ENCODE results near the gene LCLAT1.

Gene LCLAT1

GRCh38 chr2:30444273-30444672 is 2.8 kb upstream of the LCLAT1 start:
- Histone ChIP-seq H4K20me1 (ENCODE audit: insufficient read depth, low read length, poor library complexity, severe bottlenecking) (peaks cover 8% of the 10 kb centered on the region), H3K27me3 (ENCODE audit: insufficient read depth, low read length, poor library complexity, severe bottlenecking) (no peaks in the 10 kb centered on the region), H3K79me2 (ENCODE audit: insufficient read depth, low read length) (peaks cover 23% of the 10 kb centered on the region), H3K9me3 (ENCODE audit: insufficient read depth, low read depth, low read length) (no peaks in the 10 kb centered on the region), H3K9me2 (replicated peaks; ENCODE audit: low read depth, low read length) (no peaks in the 10 kb centered on the region), H3K4me2 (ENCODE audit: low read depth, low read length, poor library complexity, severe bottlenecking) (no peak overlapping the region), H3K36me3 (ENCODE audit: insufficient read depth, low read length) (no peaks in the 10 kb centered on the region), H3K4me3 (ENCODE audit: low read length, poor library complexity, severe bottlenecking) (no peak overlapping the region), H3K9ac (ENCODE audit: low read depth, low read length, poor library complexity, severe bottlenecking) (no peak overlapping the region), H3F3A (ENCODE audit: low read depth) (no peaks in the 10 kb centered on the region), H2AFZ (ENCODE audit: low read length) (no peak overlapping the region), H3K4me1 (ENCODE audit: insufficient read depth, low read length, poor library complexity, severe bottlenecking) (peaks cover 22% of the 10 kb centered on the region)
- TF ChIP-seq, protein P1, sequence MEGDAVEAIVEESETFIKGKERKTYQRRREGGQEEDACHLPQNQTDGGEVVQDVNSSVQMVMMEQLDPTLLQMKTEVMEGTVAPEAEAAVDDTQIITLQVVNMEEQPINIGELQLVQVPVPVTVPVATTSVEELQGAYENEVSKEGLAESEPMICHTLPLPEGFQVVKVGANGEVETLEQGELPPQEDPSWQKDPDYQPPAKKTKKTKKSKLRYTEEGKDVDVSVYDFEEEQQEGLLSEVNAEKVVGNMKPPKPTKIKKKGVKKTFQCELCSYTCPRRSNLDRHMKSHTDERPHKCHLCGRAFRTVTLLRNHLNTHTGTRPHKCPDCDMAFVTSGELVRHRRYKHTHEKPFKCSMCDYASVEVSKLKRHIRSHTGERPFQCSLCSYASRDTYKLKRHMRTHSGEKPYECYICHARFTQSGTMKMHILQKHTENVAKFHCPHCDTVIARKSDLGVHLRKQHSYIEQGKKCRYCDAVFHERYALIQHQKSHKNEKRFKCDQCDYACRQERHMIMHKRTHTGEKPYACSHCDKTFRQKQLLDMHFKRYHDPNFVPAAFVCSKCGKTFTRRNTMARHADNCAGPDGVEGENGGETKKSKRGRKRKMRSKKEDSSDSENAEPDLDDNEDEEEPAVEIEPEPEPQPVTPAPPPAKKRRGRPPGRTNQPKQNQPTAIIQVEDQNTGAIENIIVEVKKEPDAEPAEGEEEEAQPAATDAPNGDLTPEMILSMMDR (conservative IDR thresholded peaks at IDR 0.05; ENCODE audit: low read length), result no peak
- no peak for TF ChIP-seq EZH2phosphoT487 (IDR thresholded peaks at IDR 0.05; ENCODE audit: borderline replicate concordance)

DNA sequence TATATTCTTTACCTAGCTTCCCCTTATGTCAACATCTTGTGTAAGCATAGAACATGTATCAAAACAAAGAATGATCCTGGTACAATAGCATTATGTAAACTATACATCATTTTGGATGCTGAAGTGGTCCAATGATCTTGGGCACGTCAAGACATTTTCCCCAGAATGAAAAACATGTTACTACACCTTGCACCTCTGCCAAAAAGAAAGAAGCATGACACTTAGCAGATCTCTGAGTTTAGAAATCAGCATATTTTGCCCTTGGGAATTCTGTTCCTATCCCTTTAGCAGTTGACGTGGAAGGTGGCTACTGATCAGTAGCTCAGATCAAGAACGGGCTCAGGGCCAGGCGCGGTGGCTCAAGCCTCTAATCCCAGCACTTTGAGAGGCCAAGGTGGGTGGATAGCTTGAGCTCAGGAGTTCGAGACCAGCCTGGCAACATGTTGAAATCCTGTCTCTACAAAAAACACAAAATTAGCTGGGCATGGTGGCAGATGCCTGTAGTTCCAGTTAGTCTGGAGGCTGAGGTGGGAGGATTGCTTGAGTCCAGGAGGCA is 1.7 kb upstream of the LCLAT1 start:
- Histone ChIP-seq H2AFZ (ENCODE audit: low read length) (no peak overlapping the region), H3K9me3 (ENCODE audit: insufficient read depth, low read depth, low read length) (no peaks in the 10 kb centered on the region), H3K4me1 (ENCODE audit: insufficient read depth, low read length, poor library complexity, severe bottlenecking) (peaks cover 30% of the 10 kb centered on the region), H3K9me2 (replicated peaks; ENCODE audit: low read depth, low read length) (no peaks in the 10 kb centered on the region), H3K79me2 (ENCODE audit: insufficient read depth, low read length) (peaks cover 33% of the 10 kb centered on the region), H3K4me3 (ENCODE audit: low read length, poor library complexity, severe bottlenecking) (no peak overlapping the region), H4K20me1 (ENCODE audit: insufficient read depth, low read length, poor library complexity, severe bottlenecking) (peaks cover 10% of the 10 kb centered on the region), H3K27me3 (ENCODE audit: insufficient read depth, low read length, poor library complexity, severe bottlenecking) (no peaks in the 10 kb centered on the region), H3K36me3 (ENCODE audit: insufficient read depth, low read length) (no peaks in the 10 kb centered on the region), H3F3A (ENCODE audit: low read depth) (no peaks in the 10 kb centered on the region), H3K4me2 (ENCODE audit: low read depth, low read length, poor library complexity, severe bottlenecking) (no peak overlapping the region), H3K9ac (ENCODE audit: low read depth, low read length, poor library complexity, severe bottlenecking) (no peak overlapping the region)
- no peak for TF ChIP-seq EZH2phosphoT487 (IDR thresholded peaks at IDR 0.05; ENCODE audit: borderline replicate concordance)
- TF ChIP-seq, protein P1 (conservative IDR thresholded peaks at IDR 0.05; ENCODE audit: low read length), result no peak

- peaks cover 10% of the 10 kb centered on the region for H4K20me1 ChIP-seq (ENCODE audit: insufficient read depth, low read length, poor library complexity, severe bottlenecking)
- H3K4me1 ChIP-seq (ENCODE audit: insufficient read depth, low read length, poor library complexity, severe bottlenecking), result peaks cover 39% of the 10 kb centered on the region
- no peaks in the 10 kb centered on the region for H3F3A ChIP-seq (ENCODE audit: low read depth)
- H3K36me3 ChIP-seq (ENCODE audit: insufficient read depth, low read length), result no peaks in the 10 kb centered on the region
- H3K27me3 ChIP-seq (ENCODE audit: insufficient read depth, low read length, poor library complexity, severe bottlenecking), result no peaks in the 10 kb centered on the region
- peak overlapping the region; percentile 80 for H3K9ac ChIP-seq (ENCODE audit: low read depth, low read length, poor library complexity, severe bottlenecking)
- H3K9me2 ChIP-seq (replicated peaks; ENCODE audit: low read depth, low read length), result no peaks in the 10 kb centered on the region
- peak overlapping the region; percentile 94 for H3K4me2 ChIP-seq (ENCODE audit: low read depth, low read length, poor library complexity, severe bottlenecking)
- TF ChIP-seq EZH2phosphoT487 (IDR thresholded peaks at IDR 0.05; ENCODE audit: borderline replicate concordance), result no peak
- TF ChIP-seq, protein P1 (conservative IDR thresholded peaks at IDR 0.05; ENCODE audit: low read length), result no peak
- peak overlapping the region; percentile 97 for H2AFZ ChIP-seq (ENCODE audit: low read length)
- H3K79me2 ChIP-seq (ENCODE audit: insufficient read depth, low read length), result peaks cover 42% of the 10 kb centered on the region
- peak overlapping the region; percentile 87 for H3K4me3 ChIP-seq (ENCODE audit: low read length, poor library complexity, severe bottlenecking)
- H3K9me3 ChIP-seq (ENCODE audit: insufficient read depth, low read depth, low read length), result no peaks in the 10 kb centered on the region
These were observed 371 bp upstream of the LCLAT1 start for GRCh38 chr2:30446602-30447148.

Measured in Loucy (cell line).